GM12865 (cell line): ENCODE results near the gene MRM2.

Experiments used
- DNase-seq: peaks from one replicate; pipeline ENCODE4 v3.0.0; 2010; ENCODE audit warnings: low read depth
- H3K4me3 ChIP-seq: 2 replicates; pipeline ENCODE4 v1.5.1; 2011; ENCODE audit warnings: mild to moderate bottlenecking, low read depth, low read length, control low read depth
- TF ChIP-seq, protein P1 (sequence below): IDR thresholded peaks from 2 replicates; pipeline ENCODE4 v1.5.1; 2011; ENCODE audit warnings: low read length, control low read depth, low read depth, inconsistent platforms; ENCODE audit not compliant: insufficient read depth; ENCODE audit errors: missing control alignments

Gene MRM2

GRCh38 chr7:2283074-2283473 lies 41.1 kb upstream of the MRM2 start:
- DNase-seq, result no peak
- TF ChIP-seq, protein P1, sequence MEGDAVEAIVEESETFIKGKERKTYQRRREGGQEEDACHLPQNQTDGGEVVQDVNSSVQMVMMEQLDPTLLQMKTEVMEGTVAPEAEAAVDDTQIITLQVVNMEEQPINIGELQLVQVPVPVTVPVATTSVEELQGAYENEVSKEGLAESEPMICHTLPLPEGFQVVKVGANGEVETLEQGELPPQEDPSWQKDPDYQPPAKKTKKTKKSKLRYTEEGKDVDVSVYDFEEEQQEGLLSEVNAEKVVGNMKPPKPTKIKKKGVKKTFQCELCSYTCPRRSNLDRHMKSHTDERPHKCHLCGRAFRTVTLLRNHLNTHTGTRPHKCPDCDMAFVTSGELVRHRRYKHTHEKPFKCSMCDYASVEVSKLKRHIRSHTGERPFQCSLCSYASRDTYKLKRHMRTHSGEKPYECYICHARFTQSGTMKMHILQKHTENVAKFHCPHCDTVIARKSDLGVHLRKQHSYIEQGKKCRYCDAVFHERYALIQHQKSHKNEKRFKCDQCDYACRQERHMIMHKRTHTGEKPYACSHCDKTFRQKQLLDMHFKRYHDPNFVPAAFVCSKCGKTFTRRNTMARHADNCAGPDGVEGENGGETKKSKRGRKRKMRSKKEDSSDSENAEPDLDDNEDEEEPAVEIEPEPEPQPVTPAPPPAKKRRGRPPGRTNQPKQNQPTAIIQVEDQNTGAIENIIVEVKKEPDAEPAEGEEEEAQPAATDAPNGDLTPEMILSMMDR, result no peak
- no peak overlapping the region for H3K4me3 ChIP-seq

DNA sequence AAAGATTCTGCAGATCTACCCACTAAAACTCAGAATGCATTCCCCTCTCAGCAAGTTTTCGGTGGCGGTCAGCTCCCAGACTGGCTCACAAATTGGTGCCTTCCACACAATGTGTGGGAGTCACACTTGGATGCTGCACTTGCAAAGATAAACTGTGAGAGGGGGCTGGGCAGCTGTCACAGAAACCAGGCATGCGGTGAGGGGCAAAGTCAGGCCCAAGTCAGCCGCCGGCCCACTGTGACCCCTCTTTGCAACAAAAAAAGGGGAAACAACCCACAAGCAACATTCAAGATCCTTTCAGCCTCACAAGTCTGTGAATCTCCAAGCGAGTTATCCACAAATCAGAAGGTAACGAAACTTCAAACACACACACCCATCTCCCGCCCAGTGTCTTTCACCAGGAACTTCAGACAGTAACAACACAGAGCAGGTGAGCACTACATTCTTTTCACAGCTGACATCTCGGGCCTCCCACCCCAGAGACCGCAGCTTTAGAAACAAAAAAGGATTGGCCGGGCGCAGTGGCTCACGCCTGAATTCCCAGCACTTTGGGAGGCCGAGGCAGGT lies 40.3 kb upstream of the MRM2 start:
- H3K4me3 ChIP-seq, result no peak overlapping the region
- no peak for DNase-seq
- TF ChIP-seq, protein P1, result no peak

DNA sequence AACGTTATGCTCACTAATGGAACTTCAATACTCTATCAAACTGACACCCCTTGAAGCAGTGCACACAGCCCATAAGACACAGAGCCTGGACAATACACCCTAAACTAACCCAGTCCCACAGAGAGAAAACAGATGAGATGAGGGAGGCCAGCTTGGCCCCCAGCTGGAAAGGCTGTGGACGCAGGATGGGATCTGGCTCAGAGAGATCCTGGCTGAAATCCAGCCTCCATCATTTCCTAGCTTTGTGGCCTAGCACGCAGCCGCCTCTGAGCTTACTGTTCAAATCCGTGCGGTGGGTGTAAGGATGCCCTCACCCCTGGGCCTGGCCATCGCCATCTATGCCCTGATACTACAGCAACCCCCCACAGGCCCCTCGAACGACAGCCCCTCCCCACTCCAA lies 39.5 kb upstream of the MRM2 start:
- TF ChIP-seq, protein P1, result no peak
- DNase-seq, result no peak
- no peak overlapping the region for H3K4me3 ChIP-seq

- no peak for DNase-seq
- TF ChIP-seq, protein P1, result no peak
- H3K4me3 ChIP-seq, result no peak overlapping the region
These were observed 38.4 kb upstream of the MRM2 start for GRCh38 chr7:2280424-2280823.

DNA sequence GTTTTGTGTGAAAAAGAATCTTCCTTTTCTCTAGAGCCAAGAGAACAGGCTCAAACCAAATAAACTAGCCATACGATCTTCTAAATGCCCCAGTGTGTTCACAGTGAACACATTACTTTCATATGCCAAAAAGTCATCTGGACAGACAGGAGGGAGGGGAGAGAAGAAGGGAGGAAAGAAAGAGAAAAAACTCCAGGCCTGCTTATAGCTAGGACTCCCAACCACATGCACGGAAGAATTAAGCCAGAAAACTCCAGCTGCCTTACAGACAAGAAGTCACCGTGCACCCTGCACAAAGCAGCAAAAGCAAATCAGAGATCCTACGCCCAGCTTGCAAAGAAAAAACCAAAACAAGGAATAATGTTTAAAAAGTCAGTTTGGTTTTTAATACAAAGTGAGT lies 37.9 kb upstream of the MRM2 start:
- no peak for DNase-seq
- TF ChIP-seq, protein P1, result no peak
- H3K4me3 ChIP-seq, result no peak overlapping the region

DNA sequence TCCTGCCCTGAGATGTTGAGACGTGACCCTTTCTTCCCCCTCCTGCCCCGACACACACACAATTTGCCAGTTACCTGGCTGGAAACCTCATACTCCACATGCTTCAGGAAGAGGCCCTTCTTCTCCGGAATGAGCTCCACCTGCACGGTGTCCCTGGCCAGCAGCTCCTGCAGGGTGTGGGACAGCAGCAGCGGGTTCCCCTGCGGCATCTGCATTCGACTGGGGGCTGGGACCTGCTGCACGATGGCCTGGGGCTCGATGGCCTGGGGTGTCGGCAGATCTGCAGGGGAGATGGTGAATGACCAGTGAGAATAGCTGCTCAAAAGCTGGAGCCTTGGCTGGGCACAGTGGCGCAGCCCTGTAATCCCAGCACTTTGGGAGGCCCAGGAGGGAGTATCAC lies 36.0 kb upstream of the MRM2 start:
- H3K4me3 ChIP-seq, result no peak overlapping the region
- TF ChIP-seq, protein P1, result no peak
- DNase-seq, result no peak

DNA sequence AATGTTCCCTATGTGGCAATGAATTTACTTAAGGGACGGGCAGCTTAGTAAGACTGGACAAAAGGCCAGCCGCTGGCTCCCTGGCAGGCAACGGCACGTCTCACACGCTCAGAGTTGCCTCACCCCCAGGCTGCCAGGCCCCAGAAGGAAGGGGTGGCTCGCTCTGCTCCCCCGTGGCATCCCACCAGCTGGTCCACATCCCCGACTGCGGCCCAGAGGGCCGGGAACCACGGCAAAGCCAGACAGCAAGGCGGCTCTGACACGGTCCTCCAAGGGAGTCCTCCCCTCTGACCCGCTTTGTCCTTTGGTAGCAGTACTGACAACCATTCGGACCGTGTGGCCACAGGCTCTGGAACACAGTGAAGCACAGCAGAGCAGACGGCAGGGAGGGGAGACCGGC lies 34.1 kb upstream of the MRM2 start:
- DNase-seq, result no peak
- no peak overlapping the region for H3K4me3 ChIP-seq
- TF ChIP-seq, protein P1, result no peak
